ENCODE data around the gene CERK.

The CERK gene

GRCh38 chr22:46699091-46699490 lies 39.0 kb downstream of the CERK start:
- DNase-seq (ENCODE audit: low read depth in 2 of 2) = no peak

GRCh38 chr22:46697811-46698515 lies 40.1 kb downstream of the CERK start:
- no peak for DNase-seq (ENCODE audit: low read depth in 2 of 2)

GRCh38 chr22:46696614-46697013 lies 41.4 kb downstream of the CERK start:
- DNase-seq (ENCODE audit: low read depth in 2 of 2) = no peak

GRCh38 chr22:46696229-46696518 lies 41.9 kb downstream of the CERK start:
- no peak for DNase-seq (ENCODE audit: low read depth in 2 of 2)

GRCh38 chr22:46695346-46696228 lies 42.5 kb downstream of the CERK start:
- no peak for DNase-seq (ENCODE audit: low read depth in 2 of 2)

- no peak for DNase-seq (ENCODE audit: low read depth in 2 of 2)
Measured at GRCh38 chr22:46694416-46695170, 43.5 kb downstream of the CERK start.

- DNase-seq (ENCODE audit: low read depth in 2 of 2) = no peak
Measured at GRCh38 chr22:46693634-46694415, 44.2 kb downstream of the CERK start.

- DNase-seq (ENCODE audit: low read depth in 2 of 2) = no peak
Measured at GRCh38 chr22:46691571-46691970, 46.5 kb downstream of the CERK start.

- no peak for DNase-seq (ENCODE audit: low read depth in 2 of 2)
Measured at GRCh38 chr22:46690146-46690545, 47.9 kb downstream of the CERK start.

- no peak for DNase-seq (ENCODE audit: low read depth in 2 of 2)
Measured at GRCh38 chr22:46688949-46689348, 49.1 kb downstream of the CERK start.

GRCh38 chr22:46687460-46687859 lies 50.6 kb downstream of the CERK start:
- no peak for DNase-seq (ENCODE audit: low read depth in 2 of 2)

GRCh38 chr22:46687048-46687444 lies 51.0 kb downstream of the CERK start:
- no peak for DNase-seq (ENCODE audit: low read depth in 2 of 2)

GRCh38 chr22:46686221-46687047 lies 51.6 kb downstream of the CERK start:
- DNase-seq (ENCODE audit: low read depth in 2 of 2) = no peak

GRCh38 chr22:46684706-46685105 lies 53.3 kb downstream of the CERK start:
- DNase-seq (ENCODE audit: low read depth in 2 of 2) = no peak

- DNase-seq (ENCODE audit: low read depth in 2 of 2) = no peak
Measured at GRCh38 chr22:46682011-46682731, 55.9 kb downstream of the CERK start.

GRCh38 chr22:46681010-46681409 lies 57.0 kb downstream of the CERK start:
- DNase-seq (ENCODE audit: low read depth in 2 of 2) = no peak

GRCh38 chr22:46679706-46680269 lies 58.3 kb downstream of the CERK start:
- DNase-seq (ENCODE audit: low read depth in 2 of 2) = no peak

- no peak for DNase-seq (ENCODE audit: low read depth in 2 of 2)
Measured at GRCh38 chr22:46678785-46679700, 59.0 kb downstream of the CERK start.
